Keratinocyte (primary cell): ENCODE results near the gene FIGNL1. TPM values are rescaled to one million over a fixed set of nuclear protein-coding genes. Genes with fewer than 3 reads are reported as not detected.

Experiments
- DNase-seq: peaks from one replicate; pipeline ENCODE4 v3.0.0-alpha.2; 2011; ENCODE audit warnings: low read depth, missing footprints, low spot score
- FAIRE-seq: peaks from 2 replicates; lab custom pipeline; 2011; peaks lifted over from hg19 to GRCh38; lab: Jason Lieb, UNC
- H2AFZ ChIP-seq: 2 replicates; pipeline ENCODE4 v1.6.0; 2012; ENCODE audit warnings: low read length, control low read depth, inconsistent platforms; ENCODE audit not compliant: control insufficient read depth
- H3K27ac ChIP-seq: 2 replicates; pipeline ENCODE4 v1.5.1; 2011; ENCODE audit warnings: low read length; ENCODE audit not compliant: control insufficient read depth, insufficient read depth
- H3K27me3 ChIP-seq: 3 replicates; pipeline ENCODE4 v1.6.0; 2011; ENCODE audit warnings: low read length; ENCODE audit not compliant: control insufficient read depth, insufficient read depth; ENCODE audit errors: extremely low read depth
- H3K36me3 ChIP-seq, 2 experiments: 2 replicates in 1 of 2; 3 replicates in 1 of 2; pipeline ENCODE4 v1.5.1; 2011; ENCODE audit warnings: low read length in 2 of 2, mild to moderate bottlenecking in 1 of 2; ENCODE audit not compliant: control insufficient read depth in 2 of 2, insufficient read depth in 2 of 2; ENCODE audit errors: extremely low read depth in 1 of 2
- H3K4me1 ChIP-seq: 3 replicates; pipeline ENCODE4 v1.5.1; 2011; ENCODE audit warnings: low read length; ENCODE audit not compliant: control insufficient read depth, insufficient read depth; ENCODE audit errors: extremely low read depth
- H3K4me2 ChIP-seq: 3 replicates; pipeline ENCODE4 v1.6.0; 2011; ENCODE audit warnings: low read depth, low read length; ENCODE audit not compliant: control insufficient read depth, insufficient read depth; ENCODE audit errors: extremely low read depth
- H3K4me3 ChIP-seq, 3 experiments: fragments of 200-600 bp in 1 of 3; sonication (generic) in 1 of 3; 2 replicates in 2 of 3; 3 replicates in 1 of 3; pipeline ENCODE4 v1.5.1; 2011 to 2016; ENCODE audit warnings: low read length in 3 of 3, mild to moderate bottlenecking in 3 of 3, control low read depth in 2 of 3, inconsistent platforms in 1 of 3, low read depth in 1 of 3, mixed read lengths in 1 of 3, mixed run types in 1 of 3, moderate library complexity in 1 of 3; ENCODE audit not compliant: control insufficient read depth in 2 of 3, insufficient read depth in 2 of 3; ENCODE audit errors: extremely low read depth in 1 of 3
- H3K79me2 ChIP-seq: 2 replicates; pipeline ENCODE4 v1.6.0; 2012; ENCODE audit warnings: low read length; ENCODE audit not compliant: control insufficient read depth, insufficient read depth
- H3K9ac ChIP-seq: 3 replicates; pipeline ENCODE4 v1.6.0; 2011; ENCODE audit warnings: low read length; ENCODE audit not compliant: control insufficient read depth, insufficient read depth; ENCODE audit errors: extremely low read depth
- H3K9me1 ChIP-seq: 3 replicates; pipeline ENCODE4 v1.6.0; 2011; ENCODE audit warnings: low read length; ENCODE audit not compliant: control insufficient read depth, insufficient read depth; ENCODE audit errors: extremely low read depth
- H3K9me3 ChIP-seq: 2 replicates; pipeline ENCODE4 v1.5.1; 2012; ENCODE audit warnings: low read depth, low read length; ENCODE audit not compliant: control insufficient read depth
- H4K20me1 ChIP-seq: 3 replicates; pipeline ENCODE4 v1.6.0; 2011; ENCODE audit warnings: low read length; ENCODE audit not compliant: control insufficient read depth, insufficient read depth; ENCODE audit errors: extremely low read depth
- CTCF ChIP-seq, 3 experiments: IDR thresholded peaks in 1 of 3; conservative IDR thresholded peaks in 1 of 3; optimal IDR thresholded peaks in 1 of 3; 2 replicates in 2 of 3; 3 replicates in 1 of 3; pipeline versions ENCODE3 to v1.5.1; 2011; ENCODE audit warnings: low read length in 3 of 3, mild to moderate bottlenecking in 3 of 3, moderate library complexity in 2 of 3, control low read depth in 1 of 3, inconsistent platforms in 1 of 3; ENCODE audit not compliant: insufficient read depth in 2 of 3; ENCODE audit errors: extremely low read depth in 1 of 3
- EZH2 ChIP-seq: IDR thresholded peaks from one replicate; pipeline ENCODE4 v1.6.1; 2012; ENCODE audit warnings: inconsistent platforms, mild to moderate bottlenecking, low read length, moderate library complexity
- dilution Hi-C: fragments of 300-500 bp; cut with MboI; formaldehyde crosslinking; loops from one replicate; pipeline ENCODE4 v1.7.0; 2020; ENCODE audit warnings: low sequenced_read_pairs; ENCODE audit not compliant: extremely low pct_ligation_motif_present
- polyA plus RNA-seq, 5 experiments: library from polyadenylated mRNA; depleted of rRNA in 3 of 5; stranded (reverse) in 3 of 5; stranded (forward) in 1 of 5; unstranded in 1 of 5; fragments of >200 nt; gene quantifications; 1 replicate in 1 of 5; 2 replicates in 3 of 5; 3 replicates in 1 of 5; pipeline versions ENCODE4 v1.2.1 to v1.2.3, GENCODE V29; 2011 to 2012; ENCODE audit warnings: missing spikeins in 2 of 5, low read depth in 1 of 5, low replicate concordance in 1 of 5

Gene FIGNL1
- polyA plus RNA-seq, 1 donor (not counting 4 experiments of a cell fraction or from before 2014, with no cell fraction given): 12.7 TPM

- Histone ChIP-seq H3K9ac (no peak overlapping the region), H3K9me1 (no peaks in the 10 kb centered on the region), H4K20me1 (no peaks in the 10 kb centered on the region), H3K27ac (no peak overlapping the region), H3K9me3 (no peaks in the 10 kb centered on the region), H3K79me2 (no peaks in the 10 kb centered on the region), H3K36me3 (no peaks in the 10 kb centered on the region), H3K4me2 (no peak overlapping the region), H3K27me3 (peaks cover 6% of the 10 kb centered on the region), H3K4me1 (peaks cover 8% of the 10 kb centered on the region), H3K4me3 (no peak overlapping the region), H2AFZ (no peak overlapping the region)
- dilution Hi-C loops: no loop called here
- DNase-seq (no peak), FAIRE-seq (no peak)
- TF ChIP-seq CTCF (optimal IDR thresholded peaks at IDR 0.05 in 1 of 3, IDR thresholded peaks at IDR 0.05 in 1 of 3, conservative IDR thresholded peaks at IDR 0.05 in 1 of 3; ENCODE audit: extremely low read depth in 1 of 3, insufficient read depth in 2 of 3, low read length in 3 of 3) (no peak), EZH2 (no peak)
Measured at GRCh38 chr7:50496569-50496968, 46.4 kb upstream of the FIGNL1 start.

DNA sequence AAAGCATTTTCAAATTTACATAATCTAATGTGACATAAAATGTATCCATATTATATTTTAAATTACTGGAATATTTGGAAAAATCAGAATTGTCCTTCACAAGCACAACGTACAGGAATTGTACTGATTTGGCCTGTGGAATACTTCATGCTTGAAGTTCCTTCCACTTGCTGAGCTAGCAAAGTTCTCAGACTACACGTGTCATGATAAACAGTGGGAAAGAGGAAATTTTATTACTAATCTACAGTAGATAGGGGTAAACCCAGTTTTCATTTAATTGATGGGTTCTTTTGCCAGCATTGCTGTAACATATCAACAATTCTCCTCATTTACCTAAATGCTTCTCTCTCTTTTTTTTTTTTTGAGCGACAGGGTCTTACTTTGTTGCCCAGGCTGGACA is 45.6 kb upstream of the FIGNL1 start:
- Histone ChIP-seq H3K4me1 (peaks cover 8% of the 10 kb centered on the region), H3K27me3 (peaks cover 6% of the 10 kb centered on the region), H3K36me3 (no peaks in the 10 kb centered on the region), H3K9me3 (no peaks in the 10 kb centered on the region), H3K79me2 (no peaks in the 10 kb centered on the region), H4K20me1 (no peaks in the 10 kb centered on the region), H2AFZ (no peak overlapping the region), H3K4me3 (no peak overlapping the region), H3K4me2 (no peak overlapping the region), H3K27ac (no peak overlapping the region), H3K9me1 (no peaks in the 10 kb centered on the region), H3K9ac (no peak overlapping the region)
- FAIRE-seq (no peak), DNase-seq (no peak)
- dilution Hi-C loops: no loop called here
- TF ChIP-seq CTCF (optimal IDR thresholded peaks at IDR 0.05 in 1 of 3, IDR thresholded peaks at IDR 0.05 in 1 of 3, conservative IDR thresholded peaks at IDR 0.05 in 1 of 3; ENCODE audit: extremely low read depth in 1 of 3, insufficient read depth in 2 of 3, low read length in 3 of 3) (no peak), EZH2 (no peak)
